IPS DF 6.9 (cell line): ENCODE measurements around the gene SLX4IP.

Experiments used
- DNase-seq: peaks from one replicate; pipeline ENCODE4 v3.0.0-alpha.2; 2013; ENCODE audit warnings: low read depth, low spot score
- H3K27ac ChIP-seq: one replicate; pipeline ENCODE4 v1.5.1; 2013; ENCODE audit warnings: low read length, control low read depth
- H3K27me3 ChIP-seq: 2 replicates; pipeline ENCODE4 v1.6.1; 2013; ENCODE audit warnings: mild to moderate bottlenecking, low read length; ENCODE audit not compliant: control insufficient read depth, insufficient read depth
- H3K36me3 ChIP-seq: 2 replicates; pipeline ENCODE4 v1.6.1; 2013; ENCODE audit warnings: low read length; ENCODE audit not compliant: control insufficient read depth, insufficient read depth
- H3K4me1 ChIP-seq: 2 replicates; pipeline ENCODE4 v1.6.1; 2013; ENCODE audit warnings: low read length; ENCODE audit not compliant: control insufficient read depth, insufficient read depth
- H3K4me3 ChIP-seq: 2 replicates; pipeline ENCODE4 v1.5.1; 2013; ENCODE audit warnings: mild to moderate bottlenecking, low read length
- H3K9me3 ChIP-seq: 2 replicates; pipeline ENCODE4 v1.6.1; 2013; ENCODE audit warnings: low read length, inconsistent platforms; ENCODE audit not compliant: control insufficient read depth, insufficient read depth
- WGBS: extraction: QIAGEN DNeasy Blood & Tissue Kit; methylation state at CpG from one replicate; pipeline ENCODE4 v1.1.7; 2013; ENCODE audit warnings: mixed read lengths, missing lambda C conversion rate; ENCODE audit not compliant: insufficient read length, insufficient coverage; 5-methylcytosine and 5-hydroxymethylcytosine counted together

Gene SLX4IP

DNA sequence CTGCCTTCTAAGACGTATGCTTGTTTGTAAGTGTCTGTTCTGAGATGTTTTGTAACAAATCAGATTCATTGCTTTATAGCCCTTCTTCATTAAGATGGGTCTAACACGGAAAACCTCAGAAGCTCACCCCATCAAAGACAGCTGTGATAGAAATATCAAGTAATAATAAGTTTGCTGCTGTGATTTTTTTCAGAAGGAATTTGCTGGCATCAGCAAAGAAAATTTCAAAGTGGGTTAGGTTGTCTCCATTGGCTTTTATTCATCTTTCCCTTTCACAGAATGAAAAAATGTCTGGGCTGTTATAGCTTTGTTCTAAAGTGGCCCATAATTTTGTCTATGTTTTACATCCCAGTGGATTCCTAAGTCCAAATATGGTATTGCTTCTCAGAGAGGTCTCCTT, 81.4 kb downstream of the SLX4IP start:
- no peak overlapping the region for H3K27ac ChIP-seq
- no peaks in the 10 kb centered on the region for H3K9me3 ChIP-seq
- WGBS, result no CpG with 5 or more reads among the region's 2 CpGs
- H3K4me3 ChIP-seq, result no peak overlapping the region
- no peak for DNase-seq
- H3K4me1 ChIP-seq, result peaks cover under 1% of the 10 kb centered on the region; the same call in 1 of the 2 replicates
- H3K27me3 ChIP-seq, result no peaks in the 10 kb centered on the region
- no peaks in the 10 kb centered on the region for H3K36me3 ChIP-seq

DNA sequence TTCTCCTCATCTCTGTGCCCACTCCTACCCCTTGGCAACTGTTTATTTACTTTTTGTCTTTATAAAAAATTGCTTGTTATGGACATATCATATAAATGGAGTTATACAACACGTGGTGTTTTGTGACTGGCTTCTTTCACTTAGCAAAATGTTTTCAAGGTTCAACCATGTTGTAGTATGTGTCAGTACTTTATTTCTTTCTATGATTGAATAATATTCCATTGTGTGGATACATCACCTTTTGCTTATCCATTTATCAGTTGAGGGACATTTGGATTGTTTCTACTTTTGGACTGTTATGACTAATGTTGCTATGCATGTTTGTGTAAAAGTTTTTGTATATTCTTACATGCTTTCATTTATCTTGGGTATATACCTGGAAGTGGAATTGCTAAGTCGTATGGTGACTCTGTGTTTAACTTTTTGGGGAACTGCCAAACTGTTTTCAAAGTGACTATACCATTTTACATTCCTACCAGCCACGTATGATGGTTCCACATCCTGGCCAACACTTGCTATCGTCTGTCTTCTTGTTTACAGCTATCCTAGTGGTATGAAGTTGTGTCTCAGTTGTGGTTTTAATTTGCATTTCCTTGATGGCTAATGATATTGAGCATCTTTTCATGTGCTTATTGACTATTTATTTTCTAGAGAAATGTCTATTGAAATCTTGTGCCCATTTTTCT, 84.4 kb downstream of the SLX4IP start:
- Histone ChIP-seq H3K27ac (no peak overlapping the region), H3K4me3 (no peak overlapping the region), H3K4me1 (peaks cover 6% of the 10 kb centered on the region; the same call in 1 of the 2 replicates), H3K36me3 (no peaks in the 10 kb centered on the region), H3K27me3 (no peaks in the 10 kb centered on the region), H3K9me3 (no peaks in the 10 kb centered on the region)
- no peak for DNase-seq
- WGBS, result no CpG with 5 or more reads among the region's 4 CpGs

DNA sequence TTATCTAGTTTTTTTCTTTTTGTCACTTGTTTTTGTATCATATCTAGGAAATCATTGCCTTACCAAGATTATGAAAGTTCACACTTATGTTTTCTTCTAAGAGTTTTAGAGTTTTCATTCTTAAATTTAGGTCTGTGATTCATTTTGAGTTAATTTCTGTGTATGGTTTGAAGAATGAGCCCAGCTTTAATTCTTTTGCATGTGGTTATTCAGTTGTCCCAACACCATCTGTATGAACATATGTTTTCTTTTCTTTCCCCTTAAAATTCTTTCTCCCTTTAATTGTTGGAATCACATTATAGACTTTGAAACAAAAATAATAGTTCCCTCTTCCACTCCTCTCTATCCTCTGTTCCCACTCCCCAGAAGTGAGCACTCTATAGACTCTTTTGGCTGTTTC, 85.4 kb downstream of the SLX4IP start:
- no peak overlapping the region for H3K4me3 ChIP-seq
- H3K36me3 ChIP-seq, result no peaks in the 10 kb centered on the region
- DNase-seq, result no peak
- no peak overlapping the region for H3K27ac ChIP-seq
- H3K4me1 ChIP-seq, result peaks cover 6% of the 10 kb centered on the region
- H3K9me3 ChIP-seq, result no peaks in the 10 kb centered on the region
- H3K27me3 ChIP-seq, result no peaks in the 10 kb centered on the region

DNA sequence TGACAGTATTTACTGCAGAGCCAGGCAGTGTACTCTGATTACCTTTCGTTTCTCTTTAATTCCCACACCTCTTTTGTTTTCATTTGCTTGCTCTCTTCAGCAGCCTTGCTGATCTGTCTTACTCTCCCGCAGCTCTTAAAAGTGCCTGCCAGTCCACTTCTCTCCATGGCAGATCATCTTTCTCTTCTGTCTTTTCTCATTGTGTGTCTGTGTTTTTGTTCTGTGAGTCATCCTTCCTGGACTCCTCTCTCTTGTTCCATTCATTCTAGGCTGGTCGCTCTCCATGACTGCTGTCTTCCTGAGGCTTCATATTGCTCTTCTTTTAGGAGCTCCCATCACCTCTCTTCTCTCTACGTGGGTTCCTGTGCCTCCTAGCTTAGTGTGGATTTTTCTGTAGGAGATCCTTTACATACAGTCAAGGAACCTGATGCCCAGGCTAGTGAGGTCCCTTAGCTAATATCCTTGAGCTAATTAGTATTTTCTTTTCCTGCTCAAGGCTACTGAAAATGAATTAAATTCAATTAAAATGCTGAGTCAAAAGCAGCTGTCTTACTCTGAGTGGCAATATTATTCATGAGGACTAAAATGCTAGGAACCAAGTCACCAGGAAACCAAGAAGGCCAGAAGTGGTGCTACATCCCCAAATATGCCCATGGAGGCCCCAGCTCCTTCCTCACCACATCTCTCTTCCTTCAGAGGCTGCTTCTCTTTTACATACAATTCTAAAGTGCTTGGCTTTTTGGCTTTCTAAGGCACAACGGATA, 86.1 kb downstream of the SLX4IP start:
- H3K9me3 ChIP-seq, result no peaks in the 10 kb centered on the region
- WGBS, result no CpG with 5 or more reads among the region's 5 CpGs

DNA sequence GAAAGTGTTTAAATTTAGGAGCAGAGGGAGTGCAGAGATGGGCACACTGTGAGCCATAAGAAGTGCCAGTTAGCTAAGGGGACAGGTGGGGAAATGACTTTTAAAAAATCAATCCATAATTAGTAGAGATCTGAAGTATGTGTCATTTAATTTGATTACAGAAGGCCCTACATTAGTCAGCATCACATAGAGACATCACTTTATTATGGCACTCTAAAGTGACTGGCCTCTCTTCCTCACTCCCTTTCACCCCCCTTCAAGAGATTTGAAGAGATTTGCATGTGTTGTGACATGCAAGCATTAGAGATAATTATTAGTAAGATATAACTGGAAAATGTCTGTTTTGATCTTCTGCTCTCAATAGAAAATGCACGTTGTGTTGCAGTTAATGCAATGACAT, 86.7 kb downstream of the SLX4IP start:
- H3K4me1 ChIP-seq, result peaks cover 7% of the 10 kb centered on the region
- WGBS, result no CpG with 5 or more reads among the region's 1 CpG
- H3K9me3 ChIP-seq, result no peaks in the 10 kb centered on the region
- H3K27ac ChIP-seq, result no peak overlapping the region
- no peaks in the 10 kb centered on the region for H3K27me3 ChIP-seq
- no peak overlapping the region for H3K4me3 ChIP-seq
- H3K36me3 ChIP-seq, result no peaks in the 10 kb centered on the region
- DNase-seq, result no peak

More for the DNA sequence above, 86.1 kb downstream of the SLX4IP start:
- peaks cover 7% of the 10 kb centered on the region for H3K4me1 ChIP-seq
- H3K27ac ChIP-seq, result no peak overlapping the region
- no peak overlapping the region for H3K4me3 ChIP-seq
- no peaks in the 10 kb centered on the region for H3K27me3 ChIP-seq
- H3K36me3 ChIP-seq, result no peaks in the 10 kb centered on the region
- no peak for DNase-seq

DNA sequence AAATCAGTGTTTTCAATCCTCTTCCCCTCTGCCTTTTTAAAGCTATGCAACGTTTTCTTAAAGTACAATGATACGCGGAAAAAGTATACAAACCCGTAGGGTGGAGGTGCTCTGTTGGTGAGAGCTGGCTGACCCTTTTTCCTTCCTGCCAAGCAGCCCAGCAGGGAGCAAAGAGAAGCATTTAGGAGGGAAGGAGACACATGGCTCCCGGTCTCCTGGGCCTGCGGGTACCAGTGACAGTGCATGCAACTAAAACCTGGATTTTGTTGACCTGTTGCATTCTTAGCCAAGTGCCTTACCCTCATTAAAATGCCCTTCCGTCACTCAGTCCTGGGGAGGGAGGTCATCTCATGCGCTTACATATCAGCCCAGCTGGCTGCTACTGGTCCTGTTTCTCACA, 87.2 kb downstream of the SLX4IP start:
- Histone ChIP-seq H3K36me3 (no peaks in the 10 kb centered on the region), H3K27ac (no peak overlapping the region), H3K9me3 (no peaks in the 10 kb centered on the region), H3K27me3 (no peaks in the 10 kb centered on the region), H3K4me3 (no peak overlapping the region), H3K4me1 (peaks cover 7% of the 10 kb centered on the region)
- WGBS, result no CpG with 5 or more reads among the region's 8 CpGs
- DNase-seq, result no peak

DNA sequence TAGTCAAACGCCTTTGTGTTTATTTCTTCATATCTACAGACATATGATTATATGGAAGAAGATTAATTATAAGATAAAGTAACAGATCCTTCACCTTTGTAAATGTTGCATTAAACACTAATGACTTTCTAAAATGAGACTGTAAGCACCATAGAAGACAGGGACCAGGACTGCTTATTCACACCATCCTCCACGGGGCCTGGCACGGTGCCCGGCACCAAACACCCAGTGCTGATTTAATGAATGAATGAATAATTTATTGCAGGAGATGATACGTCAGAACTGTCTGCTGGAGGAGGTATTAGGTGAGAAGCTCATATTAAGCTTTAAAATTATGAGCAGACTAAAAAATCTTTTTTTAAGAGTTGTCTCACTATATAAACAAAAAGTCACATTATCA, 88.3 kb downstream of the SLX4IP start:
- Histone ChIP-seq H3K4me1 (peaks cover 7% of the 10 kb centered on the region), H3K27me3 (no peaks in the 10 kb centered on the region), H3K9me3 (no peaks in the 10 kb centered on the region), H3K4me3 (no peak overlapping the region), H3K36me3 (no peaks in the 10 kb centered on the region), H3K27ac (no peak overlapping the region)
- WGBS, result no CpG with 5 or more reads among the region's 5 CpGs
- DNase-seq, result no peak

DNA sequence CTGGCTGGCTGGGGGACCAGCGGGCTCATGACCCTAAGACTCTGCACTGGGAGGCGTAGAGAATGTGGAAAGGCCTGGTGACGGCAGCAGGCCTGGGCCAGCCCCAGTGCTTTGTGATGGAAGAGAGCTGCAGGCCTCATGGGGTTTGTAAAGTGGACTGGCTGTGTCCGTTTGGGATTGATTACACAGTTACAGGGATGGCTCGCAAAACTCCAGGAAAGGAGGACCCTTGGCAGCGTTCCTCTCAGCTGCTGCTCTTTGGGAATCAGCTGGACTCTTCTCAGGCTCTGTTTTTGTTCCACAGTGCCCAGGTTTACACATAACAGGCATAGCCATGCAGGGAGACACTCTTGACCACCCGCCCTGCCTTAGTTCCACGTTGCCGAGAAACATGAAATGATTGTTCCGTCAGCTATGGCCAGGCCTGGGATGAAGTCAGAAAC, 89.0 kb downstream of the SLX4IP start:
- DNase-seq, result peak; percentile 45
- H3K27ac ChIP-seq, result no peak overlapping the region

DNA sequence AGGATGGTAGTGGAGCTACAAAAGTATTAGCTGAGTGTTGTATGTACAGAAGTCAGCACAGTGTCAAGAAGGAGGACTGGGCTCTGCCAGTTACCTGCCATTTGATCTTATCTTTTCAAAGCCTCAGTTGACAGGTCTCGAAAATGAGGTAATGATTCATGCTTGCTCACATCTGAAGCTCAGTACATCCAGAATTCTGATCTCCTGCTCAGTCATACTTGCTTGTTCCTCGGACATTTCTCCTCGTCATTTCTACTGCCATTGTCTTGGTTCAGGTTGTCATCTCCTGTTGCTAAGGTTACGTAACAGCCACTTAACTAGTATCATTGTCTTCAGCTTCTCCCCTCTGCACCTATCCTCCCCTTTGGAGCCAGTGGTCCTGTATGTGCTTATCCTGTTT, 89.5 kb downstream of the SLX4IP start:
- Histone ChIP-seq H3K27ac (no peak overlapping the region), H3K9me3 (no peaks in the 10 kb centered on the region), H3K36me3 (no peaks in the 10 kb centered on the region), H3K4me1 (peaks cover 7% of the 10 kb centered on the region), H3K27me3 (no peaks in the 10 kb centered on the region), H3K4me3 (no peak overlapping the region)
- no peak for DNase-seq
- WGBS, result no CpG with 5 or more reads among the region's 4 CpGs

More for the DNA sequence above, 89.0 kb downstream of the SLX4IP start:
- H3K4me1 ChIP-seq, result peaks cover 7% of the 10 kb centered on the region
- no peak overlapping the region for H3K4me3 ChIP-seq
- H3K36me3 ChIP-seq, result no peaks in the 10 kb centered on the region
- no CpG with 5 or more reads among the region's 10 CpGs for WGBS
- no peaks in the 10 kb centered on the region for H3K27me3 ChIP-seq
- H3K9me3 ChIP-seq, result no peaks in the 10 kb centered on the region

DNA sequence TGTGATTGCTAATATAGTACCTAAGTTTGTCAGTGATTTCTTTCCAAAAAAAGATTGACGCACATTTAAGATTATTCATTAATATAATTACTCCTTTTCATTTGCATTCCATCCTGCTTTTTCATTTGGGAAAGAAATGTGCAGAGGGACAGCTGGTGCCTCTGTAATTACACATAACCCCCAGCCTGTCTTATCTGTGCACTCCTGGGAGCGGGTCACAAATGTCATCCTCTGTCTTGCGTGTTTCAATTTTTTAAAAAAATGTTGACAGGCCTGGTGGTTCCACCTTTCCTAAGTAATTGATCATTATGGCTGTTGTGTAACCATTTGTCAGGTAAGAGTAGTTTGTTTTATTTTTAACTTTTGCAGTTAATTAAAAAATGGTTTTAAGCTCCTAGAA, 92.7 kb downstream of the SLX4IP start:
- H3K4me3 ChIP-seq, result no peak overlapping the region
- no CpG with 5 or more reads among the region's 3 CpGs for WGBS
- no peak overlapping the region for H3K27ac ChIP-seq
- peaks cover 1% of the 10 kb centered on the region; the same call in 1 of the 2 replicates for H3K4me1 ChIP-seq
- H3K27me3 ChIP-seq, result no peaks in the 10 kb centered on the region
- H3K9me3 ChIP-seq, result no peaks in the 10 kb centered on the region
- H3K36me3 ChIP-seq, result no peaks in the 10 kb centered on the region
- no peak for DNase-seq
